Neural cell (in vitro differentiated cells): ENCODE measurements around the gene GSG1L. TPM values are rescaled to one million over a fixed set of nuclear protein-coding genes. Genes with fewer than 3 reads are reported as not detected.

Experiments used
- H2AFZ ChIP-seq: fragments of 200-600, 300-800 bp; sonication (generic), shearing (Covaris generic); 2 replicates; pipeline ENCODE4 v1.6.0; 2014; ENCODE audit warnings: low read depth, mild to moderate bottlenecking, antibody characterized with exemption, low read length, moderate library complexity
- H3F3A ChIP-seq: fragments of 200-600 bp; shearing (Covaris generic); 2 replicates; pipeline ENCODE4 v1.6.1; 2016; ENCODE audit warnings: mild to moderate bottlenecking, moderate library complexity, mixed read lengths, antibody characterized with exemption, low read length; ENCODE audit not compliant: insufficient read depth, poor library complexity, severe bottlenecking
- H3K27ac ChIP-seq: fragments of 200-600, 300-800 bp; sonication (generic), shearing (Covaris generic); 2 replicates; pipeline ENCODE4 v1.5.1; 2014; ENCODE audit warnings: mild to moderate bottlenecking, low read length, moderate library complexity
- H3K27me3 ChIP-seq: fragments of 300-800, 200-600 bp; sonication (generic), shearing (Covaris generic); 2 replicates; pipeline ENCODE4 v1.6.0; 2014; ENCODE audit warnings: mild to moderate bottlenecking, low read depth, low read length, moderate library complexity; ENCODE audit not compliant: insufficient read depth
- H3K36me3 ChIP-seq: fragments of 300-800, 200-600 bp; sonication (generic), shearing (Covaris generic); 2 replicates; pipeline ENCODE4 v1.5.1; 2014; ENCODE audit warnings: mild to moderate bottlenecking, antibody characterized with exemption, low read length, moderate library complexity; ENCODE audit not compliant: insufficient read depth
- H3K4me2 ChIP-seq: fragments of 300-800, 200-600 bp; sonication (generic), shearing (Covaris generic); 2 replicates; pipeline ENCODE4 v1.6.0; 2014; ENCODE audit warnings: mild to moderate bottlenecking, low read length
- H3K4me3 ChIP-seq: fragments of 300-800, 200-600 bp; sonication (generic), shearing (Covaris generic); 2 replicates; pipeline ENCODE4 v1.5.1; 2014; ENCODE audit warnings: mild to moderate bottlenecking, low read length, moderate library complexity
- H3K79me2 ChIP-seq: fragments of 200-600 bp; shearing (Covaris generic); replicated peaks from 2 replicates; pipeline ENCODE4 v1.6.0; 2014; ENCODE audit warnings: mild to moderate bottlenecking, low read length, moderate library complexity; ENCODE audit not compliant: insufficient read depth
- H3K9ac ChIP-seq: fragments of 300-800, 200-600 bp; sonication (generic), shearing (Covaris generic); 2 replicates; pipeline ENCODE4 v1.6.1; 2016; ENCODE audit warnings: mild to moderate bottlenecking, low read length, mixed read lengths
- H3K9me2 ChIP-seq: fragments of 200-600 bp; shearing (Covaris generic); 2 replicates; pipeline ENCODE4 v1.6.1; 2016; ENCODE audit warnings: mild to moderate bottlenecking, low read length, mixed read lengths; ENCODE audit not compliant: insufficient read depth
- H3K9me3 ChIP-seq: fragments of 200-600, 300-800 bp; sonication (generic), shearing (Covaris generic); 2 replicates; pipeline ENCODE4 v1.6.1; 2016; ENCODE audit warnings: mild to moderate bottlenecking, mixed run types, low read length, moderate library complexity, mixed read lengths
- H4K20me1 ChIP-seq: fragments of 200-600 bp; shearing (Covaris generic); 2 replicates; pipeline ENCODE4 v1.6.1; 2016; ENCODE audit warnings: mild to moderate bottlenecking, mixed run types; ENCODE audit not compliant: insufficient read depth
- EP300 ChIP-seq: fragments of 450-650 bp; conservative IDR thresholded peaks from 2 replicates; pipeline ENCODE4 v1.6.1; 2014; ENCODE audit warnings: antibody characterized with exemption, mild to moderate bottlenecking, moderate library complexity; ENCODE audit not compliant: poor library complexity, severe bottlenecking
- EZH2 ChIP-seq: fragments of 200-600, 300-800 bp; shearing (Covaris generic), sonication (generic); IDR thresholded peaks from 2 replicates; pipeline ENCODE4 v1.6.1; 2014; ENCODE audit warnings: antibody characterized with exemption, low read length, borderline replicate concordance, mild to moderate bottlenecking; ENCODE audit not compliant: insufficient read depth, poor library complexity, severe bottlenecking
- MXI1 ChIP-seq: fragments of 450-650 bp; conservative IDR thresholded peaks from 2 replicates; pipeline ENCODE4 v1.6.1; 2014; ENCODE audit warnings: antibody characterized with exemption, mild to moderate bottlenecking; ENCODE audit not compliant: poor library complexity, severe bottlenecking
- POLR2AphosphoS5 ChIP-seq: IDR thresholded peaks from 2 replicates; pipeline ENCODE4 v1.6.1; 2012
- RAD21 ChIP-seq: fragments of 450-650 bp; conservative IDR thresholded peaks from 2 replicates; pipeline ENCODE4 v1.6.1; 2014; ENCODE audit warnings: antibody characterized with exemption, mild to moderate bottlenecking, moderate library complexity
- SMC3 ChIP-seq: fragments of 450-650 bp; conservative IDR thresholded peaks from 2 replicates; pipeline ENCODE4 v1.6.1; 2014; ENCODE audit warnings: antibody characterized with exemption, mild to moderate bottlenecking, moderate library complexity; ENCODE audit not compliant: poor library complexity
- TAF1 ChIP-seq: IDR thresholded peaks from 2 replicates; pipeline ENCODE4 v1.6.1; 2012; ENCODE audit warnings: low read depth
- polyA plus RNA-seq: library from polyadenylated mRNA; depleted of rRNA; stranded (reverse); fragments of >200 nt; gene quantifications from 2 replicates; pipeline ENCODE4 v1.2.3, GENCODE V29; 2014
- TF ChIP-seq, protein P1 (sequence below): IDR thresholded peaks from 2 replicates; pipeline ENCODE4 v1.6.1; 2012; ENCODE audit warnings: borderline replicate concordance
- TF ChIP-seq, protein P2 (sequence below): fragments of 450-650 bp; IDR thresholded peaks from 2 replicates; pipeline ENCODE4 v1.5.1; 2014; ENCODE audit warnings: antibody characterized with exemption, mild to moderate bottlenecking, moderate library complexity; ENCODE audit not compliant: poor library complexity, severe bottlenecking

Gene GSG1L
- polyA plus RNA-seq, 1 donor from 2014 or later = 0.85 TPM

- H2AFZ ChIP-seq = no peak overlapping the region
- H3K9me2 ChIP-seq = no peaks in the 10 kb centered on the region
- no peaks in the 10 kb centered on the region for H3F3A ChIP-seq
- H3K79me2 ChIP-seq = no peaks in the 10 kb centered on the region
- H3K27me3 ChIP-seq = no peaks in the 10 kb centered on the region
- no peak overlapping the region for H3K4me3 ChIP-seq
- no peak overlapping the region for H3K9ac ChIP-seq
- TF ChIP-seq, protein P1, sequence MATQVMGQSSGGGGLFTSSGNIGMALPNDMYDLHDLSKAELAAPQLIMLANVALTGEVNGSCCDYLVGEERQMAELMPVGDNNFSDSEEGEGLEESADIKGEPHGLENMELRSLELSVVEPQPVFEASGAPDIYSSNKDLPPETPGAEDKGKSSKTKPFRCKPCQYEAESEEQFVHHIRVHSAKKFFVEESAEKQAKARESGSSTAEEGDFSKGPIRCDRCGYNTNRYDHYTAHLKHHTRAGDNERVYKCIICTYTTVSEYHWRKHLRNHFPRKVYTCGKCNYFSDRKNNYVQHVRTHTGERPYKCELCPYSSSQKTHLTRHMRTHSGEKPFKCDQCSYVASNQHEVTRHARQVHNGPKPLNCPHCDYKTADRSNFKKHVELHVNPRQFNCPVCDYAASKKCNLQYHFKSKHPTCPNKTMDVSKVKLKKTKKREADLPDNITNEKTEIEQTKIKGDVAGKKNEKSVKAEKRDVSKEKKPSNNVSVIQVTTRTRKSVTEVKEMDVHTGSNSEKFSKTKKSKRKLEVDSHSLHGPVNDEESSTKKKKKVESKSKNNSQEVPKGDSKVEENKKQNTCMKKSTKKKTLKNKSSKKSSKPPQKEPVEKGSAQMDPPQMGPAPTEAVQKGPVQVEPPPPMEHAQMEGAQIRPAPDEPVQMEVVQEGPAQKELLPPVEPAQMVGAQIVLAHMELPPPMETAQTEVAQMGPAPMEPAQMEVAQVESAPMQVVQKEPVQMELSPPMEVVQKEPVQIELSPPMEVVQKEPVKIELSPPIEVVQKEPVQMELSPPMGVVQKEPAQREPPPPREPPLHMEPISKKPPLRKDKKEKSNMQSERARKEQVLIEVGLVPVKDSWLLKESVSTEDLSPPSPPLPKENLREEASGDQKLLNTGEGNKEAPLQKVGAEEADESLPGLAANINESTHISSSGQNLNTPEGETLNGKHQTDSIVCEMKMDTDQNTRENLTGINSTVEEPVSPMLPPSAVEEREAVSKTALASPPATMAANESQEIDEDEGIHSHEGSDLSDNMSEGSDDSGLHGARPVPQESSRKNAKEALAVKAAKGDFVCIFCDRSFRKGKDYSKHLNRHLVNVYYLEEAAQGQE = no peak
- TF ChIP-seq SMC3 (no peak), POLR2AphosphoS5 (no peak), MXI1 (no peak), RAD21 (no peak), TAF1 (no peak), EP300 (no peak), EZH2 (no peak)
- TF ChIP-seq, protein P2, sequence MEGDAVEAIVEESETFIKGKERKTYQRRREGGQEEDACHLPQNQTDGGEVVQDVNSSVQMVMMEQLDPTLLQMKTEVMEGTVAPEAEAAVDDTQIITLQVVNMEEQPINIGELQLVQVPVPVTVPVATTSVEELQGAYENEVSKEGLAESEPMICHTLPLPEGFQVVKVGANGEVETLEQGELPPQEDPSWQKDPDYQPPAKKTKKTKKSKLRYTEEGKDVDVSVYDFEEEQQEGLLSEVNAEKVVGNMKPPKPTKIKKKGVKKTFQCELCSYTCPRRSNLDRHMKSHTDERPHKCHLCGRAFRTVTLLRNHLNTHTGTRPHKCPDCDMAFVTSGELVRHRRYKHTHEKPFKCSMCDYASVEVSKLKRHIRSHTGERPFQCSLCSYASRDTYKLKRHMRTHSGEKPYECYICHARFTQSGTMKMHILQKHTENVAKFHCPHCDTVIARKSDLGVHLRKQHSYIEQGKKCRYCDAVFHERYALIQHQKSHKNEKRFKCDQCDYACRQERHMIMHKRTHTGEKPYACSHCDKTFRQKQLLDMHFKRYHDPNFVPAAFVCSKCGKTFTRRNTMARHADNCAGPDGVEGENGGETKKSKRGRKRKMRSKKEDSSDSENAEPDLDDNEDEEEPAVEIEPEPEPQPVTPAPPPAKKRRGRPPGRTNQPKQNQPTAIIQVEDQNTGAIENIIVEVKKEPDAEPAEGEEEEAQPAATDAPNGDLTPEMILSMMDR = no peak
- no peaks in the 10 kb centered on the region for H3K9me3 ChIP-seq
- H3K36me3 ChIP-seq = no peaks in the 10 kb centered on the region
- no peak overlapping the region for H3K4me2 ChIP-seq
- no peak overlapping the region for H3K27ac ChIP-seq
- no peaks in the 10 kb centered on the region for H4K20me1 ChIP-seq
Observed at GRCh38 chr16:27748868-27749546, 314.5 kb downstream of the GSG1L start.

DNA sequence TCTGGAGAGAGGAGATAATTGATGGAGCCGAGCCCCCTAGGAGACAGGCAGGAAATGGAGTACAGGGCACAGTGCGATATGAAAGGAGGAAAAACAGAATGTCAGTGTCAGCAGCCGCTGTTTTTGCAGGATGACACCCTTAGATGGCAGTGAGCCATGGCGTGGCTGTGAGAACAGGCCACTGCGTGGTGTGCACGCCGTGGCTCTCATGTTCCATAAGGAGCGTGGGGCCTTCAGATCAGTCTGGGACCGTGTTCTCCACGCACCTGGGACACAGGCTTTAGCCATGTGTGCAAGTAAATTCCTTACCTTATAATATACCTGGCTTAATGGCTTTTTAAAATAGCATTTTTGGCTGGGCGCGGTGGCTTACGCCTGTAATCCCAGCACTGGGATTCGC, 315.6 kb downstream of the GSG1L start:
- Histone ChIP-seq H3K27ac (no peak overlapping the region), H3K4me2 (no peak overlapping the region), H3K9me3 (no peaks in the 10 kb centered on the region), H3K9ac (no peak overlapping the region), H2AFZ (no peak overlapping the region), H4K20me1 (no peaks in the 10 kb centered on the region), H3K27me3 (no peaks in the 10 kb centered on the region), H3F3A (no peaks in the 10 kb centered on the region), H3K4me3 (no peak overlapping the region), H3K36me3 (no peaks in the 10 kb centered on the region), H3K79me2 (no peaks in the 10 kb centered on the region), H3K9me2 (no peaks in the 10 kb centered on the region)
- TF ChIP-seq EP300 (no peak), RAD21 (no peak), TAF1 (no peak)
- TF ChIP-seq, protein P1 = no peak
- TF ChIP-seq, protein P2 = no peak
